Esophagus muscularis mucosa (tissue), 3 donors: ENCODE results near the gene DTD1.

Experiments used
- POLR2A ChIP-seq: fragments of 450-650 bp; IDR thresholded peaks from one replicate; pipeline ENCODE4 v1.6.1; 2017; ENCODE audit warnings: antibody characterized with exemption, moderate library complexity, mild to moderate bottlenecking, low read depth
- POLR2AphosphoS5 ChIP-seq, 2 donors: sonication (generic); formaldehyde crosslinking; IDR thresholded peaks; one replicate each; pipeline ENCODE4 v1.6.1; 2017; ENCODE audit warnings: antibody characterized with exemption in 2 of 2
- TF ChIP-seq, protein P1 (sequence below), 3 experiments: fragments of 200-600 bp in 2 of 3; fragments of 450-650 bp in 1 of 3; sonication (generic) in 2 of 3; IDR thresholded peaks; one replicate each; pipeline ENCODE4 v1.5.1; 2017 to 2019; ENCODE audit warnings: antibody characterized with exemption in 3 of 3, mild to moderate bottlenecking in 2 of 3, moderate library complexity in 1 of 3

DNA sequence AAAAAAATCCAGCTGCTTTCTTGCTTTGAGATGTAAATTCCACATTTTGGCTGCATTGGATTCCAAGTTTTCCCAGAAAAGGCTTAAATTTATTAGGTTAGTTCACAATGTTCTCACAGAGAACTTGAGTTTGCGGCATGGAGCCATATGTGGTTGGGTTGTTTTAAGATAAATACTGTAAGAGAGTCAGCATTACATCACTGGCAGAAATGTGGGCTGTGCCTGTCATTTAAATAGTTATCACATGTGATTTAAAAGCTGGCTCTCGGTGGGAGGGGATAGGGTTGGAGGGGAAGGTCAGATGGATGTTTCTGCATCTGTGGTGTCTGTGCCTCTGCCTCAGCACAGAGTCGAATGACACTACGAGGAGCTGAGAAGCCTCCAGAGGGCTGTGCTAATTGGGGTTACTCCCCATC, 151.9 kb downstream of the DTD1 start:
- TF ChIP-seq, protein P1, sequence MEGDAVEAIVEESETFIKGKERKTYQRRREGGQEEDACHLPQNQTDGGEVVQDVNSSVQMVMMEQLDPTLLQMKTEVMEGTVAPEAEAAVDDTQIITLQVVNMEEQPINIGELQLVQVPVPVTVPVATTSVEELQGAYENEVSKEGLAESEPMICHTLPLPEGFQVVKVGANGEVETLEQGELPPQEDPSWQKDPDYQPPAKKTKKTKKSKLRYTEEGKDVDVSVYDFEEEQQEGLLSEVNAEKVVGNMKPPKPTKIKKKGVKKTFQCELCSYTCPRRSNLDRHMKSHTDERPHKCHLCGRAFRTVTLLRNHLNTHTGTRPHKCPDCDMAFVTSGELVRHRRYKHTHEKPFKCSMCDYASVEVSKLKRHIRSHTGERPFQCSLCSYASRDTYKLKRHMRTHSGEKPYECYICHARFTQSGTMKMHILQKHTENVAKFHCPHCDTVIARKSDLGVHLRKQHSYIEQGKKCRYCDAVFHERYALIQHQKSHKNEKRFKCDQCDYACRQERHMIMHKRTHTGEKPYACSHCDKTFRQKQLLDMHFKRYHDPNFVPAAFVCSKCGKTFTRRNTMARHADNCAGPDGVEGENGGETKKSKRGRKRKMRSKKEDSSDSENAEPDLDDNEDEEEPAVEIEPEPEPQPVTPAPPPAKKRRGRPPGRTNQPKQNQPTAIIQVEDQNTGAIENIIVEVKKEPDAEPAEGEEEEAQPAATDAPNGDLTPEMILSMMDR (IDR thresholded peaks at IDR 0.05) = no peak
- TF ChIP-seq POLR2A (no peak), POLR2AphosphoS5 (IDR thresholded peaks at IDR 0.05) (peak in 1 of 2 donors; percentile 6)
